GOT3 (cell line): ENCODE results near the gene FILIP1L.

Experiments used
- DNase-seq: peaks from one replicate; lab custom pipeline; 2025; ENCODE audit warnings: mixed read lengths; lab: John Stamatoyannopoulos, UW

FILIP1L gene

DNA sequence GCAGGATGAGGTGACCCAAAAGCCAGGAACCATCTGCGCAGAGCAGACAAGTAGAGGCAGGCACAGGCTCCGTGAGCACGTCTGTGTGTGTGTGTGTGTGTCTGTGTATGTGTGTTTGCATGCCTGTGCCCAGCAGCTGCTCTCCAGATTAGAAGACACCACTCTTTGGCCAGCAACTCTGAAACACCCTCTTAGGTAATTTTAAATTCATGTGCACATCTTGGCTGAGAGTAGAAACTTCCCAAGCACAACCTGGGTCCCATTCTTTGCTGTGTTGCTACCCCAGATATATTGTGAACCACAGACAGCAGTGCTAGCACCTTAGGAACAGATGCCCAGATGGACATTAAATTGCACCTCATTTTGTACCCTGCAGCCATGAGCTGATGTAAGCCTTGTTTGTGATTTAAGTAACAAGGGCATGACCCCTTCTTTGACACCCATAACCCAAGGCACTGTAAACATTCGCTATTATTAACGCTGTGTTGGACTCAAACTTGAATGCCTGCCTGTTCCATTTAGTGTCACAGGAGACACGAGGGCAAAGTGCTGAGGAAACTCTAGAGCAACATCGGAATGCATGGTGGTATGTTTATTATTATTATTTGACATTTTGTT, at the start of gene FILIP1L:
Gene FILIP1L, minus strand, starts transcription at position 89 of the 618 bp plus-strand sequence.
- no peak for DNase-seq

DNA sequence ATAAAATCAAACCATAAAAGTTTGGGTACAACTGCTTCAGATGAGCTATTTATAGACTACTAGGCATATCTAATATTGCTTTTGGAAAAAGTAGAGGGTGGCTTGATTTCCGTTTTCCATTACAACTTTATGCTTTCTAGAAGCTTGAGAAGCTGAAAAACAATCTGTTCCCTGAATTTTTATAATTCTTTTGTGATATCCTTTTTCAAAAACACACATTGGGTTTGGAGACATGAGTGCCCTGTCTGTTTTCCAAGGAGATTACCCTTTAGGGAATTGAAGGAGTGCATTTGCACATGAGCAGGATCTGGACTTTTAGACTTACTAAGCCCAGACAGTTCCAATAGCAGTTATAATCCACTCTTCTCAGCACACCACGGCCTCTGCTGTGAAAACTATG, 49.5 kb upstream of the FILIP1L start:
- no peak for DNase-seq

- DNase-seq, result no peak
These were observed 46.2 kb upstream of the FILIP1L start for GRCh38 chr3:100160521-100160920.

DNA sequence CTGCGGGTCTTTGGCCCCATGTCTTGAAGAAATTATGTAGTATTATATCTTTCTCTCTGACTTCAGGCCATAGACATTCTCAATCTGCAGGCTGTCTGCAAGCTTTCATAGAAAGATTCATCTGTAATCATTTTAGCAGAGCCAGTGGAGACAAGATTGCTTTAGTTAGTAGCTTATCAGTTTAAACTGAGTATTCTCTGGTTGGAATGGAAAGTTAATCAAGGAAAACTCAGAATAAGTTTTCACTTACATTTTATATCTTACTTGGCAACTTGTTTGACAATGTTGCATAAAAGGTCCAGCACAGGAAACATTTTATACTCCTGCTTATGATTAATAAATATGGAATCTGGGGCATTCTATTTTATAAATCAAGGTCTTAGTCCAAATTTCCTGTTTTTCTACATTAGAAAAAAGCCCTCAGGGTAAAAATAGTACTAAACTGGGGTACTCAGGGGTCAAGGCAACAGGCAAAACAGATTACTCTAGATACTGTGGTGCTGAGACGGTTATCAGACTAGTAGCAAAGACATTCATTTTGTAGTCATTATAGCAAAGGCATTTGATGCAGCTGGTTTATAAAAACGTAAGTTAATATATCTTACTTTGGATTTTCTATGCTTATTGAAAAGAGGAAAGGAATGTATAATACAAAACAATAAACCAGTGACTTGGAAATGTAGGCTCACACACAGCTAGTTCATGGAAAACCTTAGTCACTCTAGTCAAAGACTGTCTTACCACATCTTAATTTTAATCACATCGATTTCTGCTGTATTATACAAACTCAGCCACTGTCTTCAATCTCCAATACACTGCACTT, 45.2 kb upstream of the FILIP1L start:
- DNase-seq, result no peak

DNA sequence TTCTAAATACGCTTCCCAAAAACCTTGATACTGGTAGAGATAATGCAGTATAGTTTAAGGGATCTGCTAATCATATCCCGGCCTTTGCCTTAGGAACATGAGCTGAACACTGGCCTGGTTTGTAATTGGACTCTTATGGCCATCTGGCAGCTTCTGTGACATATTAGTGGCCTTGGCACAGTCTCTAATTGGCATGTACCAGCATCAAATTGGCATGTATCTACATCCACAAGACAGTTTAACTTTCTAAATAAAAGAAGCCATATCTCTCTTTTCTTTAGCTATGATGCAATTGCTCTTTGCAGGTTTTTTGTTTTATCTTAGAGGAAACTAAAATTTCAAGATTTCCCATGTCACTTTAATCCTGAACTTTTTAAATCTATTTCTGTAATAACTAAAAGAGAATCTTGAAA, 44.6 kb upstream of the FILIP1L start:
- DNase-seq, result no peak

- no peak for DNase-seq
These were observed 43.4 kb upstream of the FILIP1L start for GRCh38 chr3:100157685-100158084.

DNA sequence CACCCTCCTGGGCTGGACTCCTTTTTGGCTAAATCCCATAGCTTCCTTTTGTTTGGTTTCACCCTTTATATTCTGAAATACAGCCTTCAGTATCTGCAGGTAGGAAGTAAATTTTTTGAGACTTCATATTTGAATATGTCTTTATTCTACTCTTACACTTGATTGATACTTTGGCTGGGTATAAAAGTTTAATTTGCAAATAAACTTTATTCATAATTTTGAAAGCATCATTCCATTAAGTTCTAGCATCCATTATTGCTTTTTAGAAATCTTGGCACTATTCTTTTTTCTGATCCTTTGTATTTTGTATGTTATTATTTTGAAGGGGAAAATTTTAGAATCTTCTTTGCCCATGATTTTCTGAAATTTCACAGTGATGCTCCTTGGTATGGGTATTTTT, 41.3 kb upstream of the FILIP1L start:
- no peak for DNase-seq

DNA sequence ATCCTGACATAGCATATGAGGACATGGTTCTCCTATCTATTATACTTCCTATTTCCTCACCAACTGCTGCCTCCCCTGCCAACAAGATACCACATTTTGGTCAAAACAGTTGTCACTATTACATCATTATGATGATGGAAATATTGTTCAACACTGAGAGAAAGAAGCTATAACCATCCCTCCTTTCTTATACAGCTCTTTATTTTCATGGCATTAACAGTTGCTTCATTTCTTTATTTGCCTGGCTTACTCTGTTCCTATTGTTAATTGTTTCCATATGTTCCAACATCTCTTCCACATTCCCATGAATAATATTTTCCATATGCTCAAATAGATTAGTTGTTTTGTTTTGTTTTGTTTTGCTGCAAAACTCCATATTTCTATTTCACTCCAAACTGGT, 40.8 kb upstream of the FILIP1L start:
- DNase-seq, result no peak

- no peak for DNase-seq
These were observed 39.9 kb upstream of the FILIP1L start for GRCh38 chr3:100154171-100154570.

DNA sequence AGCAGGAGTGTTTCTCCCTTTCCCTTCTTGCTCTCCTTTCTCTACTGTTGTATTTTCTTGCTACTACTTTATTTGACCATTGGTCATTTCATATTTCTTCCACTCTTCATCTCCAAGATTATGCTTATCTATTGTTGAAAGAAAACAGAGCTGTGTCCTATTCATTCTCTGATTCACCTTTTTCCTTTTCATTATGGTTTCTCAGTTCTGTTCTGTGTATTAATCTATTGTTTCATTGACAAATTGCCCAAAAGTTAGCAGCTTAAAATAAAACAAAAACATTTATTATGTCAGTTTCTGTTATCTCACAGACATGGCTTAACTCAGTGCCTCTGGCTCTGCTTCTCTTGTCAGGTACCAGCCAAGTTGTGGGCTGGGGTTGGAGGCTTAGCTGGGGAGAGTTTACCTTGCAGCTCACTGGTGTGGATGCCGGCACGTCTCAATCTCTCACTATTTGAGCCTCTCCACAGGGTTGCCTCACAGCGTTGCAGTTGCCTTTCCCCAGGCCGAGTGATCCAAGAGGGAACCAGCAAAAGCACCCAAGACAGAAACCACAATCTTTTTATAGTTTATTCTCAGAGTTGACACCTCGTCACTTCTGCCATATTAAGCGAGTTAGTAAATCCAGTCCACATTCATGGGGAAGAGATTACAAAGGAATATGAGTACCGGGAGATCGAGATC, 36.9 kb upstream of the FILIP1L start:
- DNase-seq, result no peak

DNA sequence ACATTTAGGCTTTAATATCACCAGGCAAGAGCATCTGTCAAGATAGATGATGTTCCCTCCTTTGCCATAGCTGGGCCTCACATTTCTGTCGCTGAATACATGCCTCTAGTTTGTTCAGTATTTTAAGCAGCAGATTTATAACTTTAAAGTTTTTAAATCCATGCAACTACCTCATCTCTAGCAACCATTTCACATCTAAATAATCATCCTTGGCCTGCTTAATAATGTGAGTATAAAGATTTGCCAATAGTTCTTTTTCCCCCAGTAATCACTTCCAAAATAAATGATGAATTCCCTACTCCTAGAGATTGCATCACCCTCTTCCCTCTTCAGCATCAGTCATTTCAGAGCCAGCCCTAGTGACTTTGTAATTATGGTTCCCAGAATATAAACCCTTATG, 36.2 kb upstream of the FILIP1L start:
- DNase-seq, result no peak

GRCh38 chr3:100149713-100150415, 35.6 kb upstream of the FILIP1L start:
- DNase-seq, result no peak

DNA sequence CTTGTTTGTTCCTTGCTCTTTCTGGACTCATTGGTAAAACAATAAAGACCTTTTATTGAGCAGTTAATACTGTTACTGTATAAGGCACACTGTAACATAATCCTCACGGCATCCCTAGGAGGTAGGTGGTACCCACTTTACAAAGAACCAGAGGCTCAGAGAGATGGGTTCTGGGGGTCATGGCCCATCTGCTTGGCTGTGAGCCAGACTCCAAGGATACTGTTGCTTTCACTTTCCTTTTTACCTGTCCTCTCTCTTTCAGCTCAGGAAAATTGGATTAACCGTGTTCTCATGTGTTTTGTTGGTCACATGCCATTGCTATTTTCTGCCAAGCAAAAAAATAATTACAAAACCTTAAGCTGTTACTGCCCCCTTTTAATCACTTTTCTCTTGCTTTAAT, 34.8 kb upstream of the FILIP1L start:
- DNase-seq, result no peak

- DNase-seq, result no peak
These were observed 30.1 kb upstream of the FILIP1L start for GRCh38 chr3:100144255-100144866.

GRCh38 chr3:100141586-100141985, 27.3 kb upstream of the FILIP1L start:
- DNase-seq, result no peak

- no peak for DNase-seq
These were observed 26.7 kb upstream of the FILIP1L start for GRCh38 chr3:100140976-100141375.

DNA sequence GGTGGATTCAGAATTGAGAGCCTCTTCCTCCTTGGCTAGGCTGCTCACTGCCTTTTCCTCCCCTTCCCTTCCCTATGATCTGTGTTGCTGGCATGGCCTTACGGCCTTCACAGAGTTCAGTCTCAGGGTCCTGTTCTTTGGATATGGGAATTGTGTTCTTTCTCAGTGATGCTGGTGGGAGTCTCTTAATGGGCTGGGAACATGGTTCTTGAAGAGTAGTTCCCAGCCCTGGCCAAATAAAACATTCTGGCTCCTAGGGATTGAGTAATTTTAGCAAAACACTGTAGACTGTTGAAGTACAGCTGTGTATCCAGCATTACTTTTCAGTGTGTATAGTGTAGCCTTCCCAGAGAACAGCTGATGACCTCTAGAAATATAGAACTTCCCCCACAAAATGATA, 22.6 kb upstream of the FILIP1L start:
- no peak for DNase-seq

- no peak for DNase-seq
These were observed 16.9 kb upstream of the FILIP1L start for GRCh38 chr3:100131241-100131640.

- DNase-seq, result no peak
These were observed 15.6 kb upstream of the FILIP1L start for GRCh38 chr3:100129941-100130340.

GRCh38 chr3:100128565-100128964, 14.3 kb upstream of the FILIP1L start:
- DNase-seq, result no peak

GRCh38 chr3:100127792-100128191, 13.5 kb upstream of the FILIP1L start:
- no peak for DNase-seq
